GM23338 (cell line): Measurements from ENCODE around the gene OR52D1. TPM values are rescaled to one million over a fixed set of nuclear protein-coding genes. Genes with fewer than 3 reads are reported as not detected.

ENCODE experiments used
- ATAC-seq: fragments of 200-7000 bp; cut with Tn5 transposase; 3 replicates; pipeline ENCODE4 v1.9.1; 2020
- DNase-seq: peaks from one replicate; pipeline ENCODE4 v3.0.0-alpha.2; 2015; ENCODE audit warnings: low spot score
- H2AFZ ChIP-seq: fragments of 200-600 bp; sonication (generic); 2 replicates; pipeline ENCODE4 v1.8.0; 2016; ENCODE audit warnings: antibody characterized with exemption, mild to moderate bottlenecking, moderate library complexity
- H3F3A ChIP-seq: fragments of 200-600 bp; sonication (generic); replicated peaks from 2 replicates; pipeline ENCODE4 v1.8.0; 2017; ENCODE audit warnings: antibody characterized with exemption, mixed run types, low read depth
- H3K27ac ChIP-seq: fragments of 200-600 bp; sonication (generic); 2 replicates; pipeline ENCODE4 v1.6.1; 2016; ENCODE audit warnings: low read depth
- H3K27me3 ChIP-seq: fragments of 200-600 bp; sonication (generic); 2 replicates; pipeline ENCODE4 v1.8.0; 2016; ENCODE audit warnings: mild to moderate bottlenecking, mixed run types, moderate library complexity; ENCODE audit not compliant: insufficient read depth
- H3K36me3 ChIP-seq: fragments of 200-600 bp; sonication (generic); 2 replicates; pipeline ENCODE4 v1.8.0; 2016; ENCODE audit warnings: mild to moderate bottlenecking; ENCODE audit not compliant: insufficient read depth
- H3K4me1 ChIP-seq: fragments of 200-600 bp; sonication (generic); 2 replicates; pipeline ENCODE4 v1.8.0; 2016; ENCODE audit warnings: mild to moderate bottlenecking, moderate library complexity; ENCODE audit not compliant: insufficient read depth
- H3K4me2 ChIP-seq: fragments of 200-600 bp; sonication (generic); 2 replicates; pipeline ENCODE4 v1.7.1; 2017; ENCODE audit warnings: mixed run types
- H3K4me3 ChIP-seq: fragments of 200-600 bp; sonication (generic); 2 replicates; pipeline ENCODE4 v1.6.1; 2016; ENCODE audit warnings: mixed run types
- H3K79me2 ChIP-seq: fragments of 200-600 bp; sonication (generic); replicated peaks from 2 replicates; pipeline ENCODE4 v1.8.0; 2017; ENCODE audit warnings: mild to moderate bottlenecking; ENCODE audit not compliant: insufficient read depth
- H3K9me2 ChIP-seq: fragments of 200-600 bp; sonication (generic); 2 replicates; pipeline ENCODE4 v1.8.0; 2017; ENCODE audit not compliant: insufficient read depth
- H4K20me1 ChIP-seq: fragments of 200-600 bp; sonication (generic); replicated peaks from 2 replicates; pipeline ENCODE4 v1.8.0; 2017; ENCODE audit warnings: mild to moderate bottlenecking; ENCODE audit not compliant: insufficient read depth
- H3K27ac Mint-ChIP-seq: 2 replicates; pipeline ENCODE4 v1.8.0; 2020; ENCODE audit warnings: inconsistent platforms, mild to moderate bottlenecking, moderate library complexity, mixed read lengths
- H3K27me3 Mint-ChIP-seq: 3 replicates; pipeline ENCODE4 v1.8.0; 2022; ENCODE audit warnings: low read depth, mild to moderate bottlenecking, moderate library complexity, mixed read lengths, inconsistent platforms; ENCODE audit not compliant: insufficient read depth, poor library complexity
- H3K36me3 Mint-ChIP-seq: 3 replicates; pipeline ENCODE4 v1.8.0; 2021; ENCODE audit warnings: low read depth, mild to moderate bottlenecking, inconsistent platforms, moderate library complexity, mixed read lengths
- H3K4me1 Mint-ChIP-seq: 3 replicates; pipeline ENCODE4 v1.8.0; 2020; ENCODE audit warnings: mild to moderate bottlenecking, inconsistent platforms, mixed read lengths
- H3K4me3 Mint-ChIP-seq: 3 replicates; pipeline ENCODE4 v1.8.0; 2021; ENCODE audit warnings: moderate library complexity, mild to moderate bottlenecking, inconsistent platforms, mixed read lengths
- H3K9me3 Mint-ChIP-seq: 3 replicates; pipeline ENCODE4 v1.8.0; 2020; ENCODE audit warnings: moderate library complexity, mild to moderate bottlenecking, inconsistent platforms, mixed read lengths
- CREB1 ChIP-seq: fragments of 250-450 bp; sonication (Bioruptor Pico); IDR thresholded peaks from 2 replicates; pipeline ENCODE4 v1.5.0; 2020; ENCODE audit warnings: low read depth, mild to moderate bottlenecking, moderate library complexity
- CTCF ChIP-seq, 2 experiments: fragments of 200-600 bp in 1 of 2; sonication (generic) in 1 of 2; conservative IDR thresholded peaks; 2 replicates each; pipeline versions ENCODE4 v1.5.1 to v1.6.1; 2016 to 2017; ENCODE audit warnings: antibody characterized with exemption in 2 of 2, low read depth in 2 of 2, mild to moderate bottlenecking in 2 of 2, moderate library complexity in 1 of 2
- ETS1 ChIP-seq: IDR thresholded peaks from 2 replicates; pipeline ENCODE4 v1.6.1; 2016; ENCODE audit warnings: antibody characterized with exemption
- EZH2 ChIP-seq: fragments of 200-600 bp; sonication (generic); IDR thresholded peaks from one replicate; pipeline ENCODE4 v1.8.0; 2017; ENCODE audit warnings: antibody characterized with exemption, mild to moderate bottlenecking, low read depth; ENCODE audit not compliant: unreplicated experiment
- EZH2phosphoT487 ChIP-seq: fragments of 200-600 bp; sonication (generic); IDR thresholded peaks from one replicate; pipeline ENCODE4 v1.8.1; 2018; ENCODE audit warnings: antibody characterized with exemption; ENCODE audit not compliant: unreplicated experiment
- JUNB ChIP-seq: IDR thresholded peaks from one replicate; pipeline ENCODE4 v1.6.1; 2016; ENCODE audit warnings: antibody characterized with exemption; ENCODE audit not compliant: unreplicated experiment
- NANOG ChIP-seq: IDR thresholded peaks from 2 replicates; pipeline ENCODE4 v1.6.1; 2016; ENCODE audit warnings: antibody characterized with exemption, borderline replicate concordance
- POLR2AphosphoS5 ChIP-seq: IDR thresholded peaks from 2 replicates; pipeline ENCODE4 v1.6.1; 2016; ENCODE audit warnings: antibody characterized with exemption, low read depth
- STAT1 ChIP-seq: IDR thresholded peaks from one replicate; pipeline ENCODE4 v1.6.1; 2016; ENCODE audit warnings: antibody characterized with exemption; ENCODE audit not compliant: unreplicated experiment
- ZNF114 ChIP-seq: fragments of 250-450 bp; sonication (Bioruptor Pico); IDR thresholded peaks from 2 replicates; pipeline ENCODE4 v1.5.0; 2020; ENCODE audit warnings: mild to moderate bottlenecking, moderate library complexity
- polyA plus RNA-seq: library from polyadenylated mRNA; unstranded; fragments of >200 nt; fragmentation: Nextera tagmentation; extraction: Ambion mirVana; gene quantifications from 2 replicates; pipeline ENCODE4 v1.2.1, GENCODE V29; 2016
- total RNA-seq: library from RNA; depleted of rRNA; stranded (reverse); fragments of >200 nt; shearing (Covaris generic); gene quantifications from 2 replicates; pipeline ENCODE4 v1.2.3, GENCODE V29; 2014

The OR52D1 gene
- total and polyA plus RNA-seq, 2 experiments from 2014 or later: not detected

GRCh38 chr11:5522308-5522707 lies 33.8 kb downstream of the OR52D1 start:
- H3K9me3 Mint-ChIP-seq: peaks cover 2% of the 10 kb centered on the region; the same call in 1 of the 3 replicates
- H3K4me3 ChIP-seq: no peak overlapping the region
- DNase-seq (no peak), ATAC-seq (no peak)
- H3K27ac Mint-ChIP-seq: no peak overlapping the region
- H2AFZ ChIP-seq: no peak overlapping the region
- no peaks in the 10 kb centered on the region for H3K27me3 ChIP-seq
- TF ChIP-seq EZH2phosphoT487 (no peak), CTCF (conservative IDR thresholded peaks at IDR 0.05; ENCODE audit: low read depth in 2 of 2) (no peak), ZNF114 (no peak), STAT1 (no peak), EZH2 (no peak), JUNB (no peak)
- no peaks in the 10 kb centered on the region for H3K36me3 Mint-ChIP-seq
- no peaks in the 10 kb centered on the region for H3K79me2 ChIP-seq
- peaks cover 13% of the 10 kb centered on the region for H3K4me1 Mint-ChIP-seq
- H3K4me1 ChIP-seq: no peaks in the 10 kb centered on the region; the same call in 1 of the 2 replicates
- H3K4me2 ChIP-seq: no peak overlapping the region
- H4K20me1 ChIP-seq: no peaks in the 10 kb centered on the region; the same call in 1 of the 2 replicates
- no peaks in the 10 kb centered on the region for H3K36me3 ChIP-seq
- no peak overlapping the region for H3K4me3 Mint-ChIP-seq
- no peaks in the 10 kb centered on the region for H3F3A ChIP-seq
- H3K27ac ChIP-seq: no peak overlapping the region
- H3K27me3 Mint-ChIP-seq: peaks cover 10% of the 10 kb centered on the region
- H3K9me2 ChIP-seq: no peaks in the 10 kb centered on the region

- H2AFZ ChIP-seq: no peak overlapping the region
- H3K36me3 ChIP-seq: no peaks in the 10 kb centered on the region
- peak overlapping the region; percentile 32; the same call in 1 of the 2 replicates for H3K4me2 ChIP-seq
- no peaks in the 10 kb centered on the region for H3K27me3 ChIP-seq
- Mint-ChIP-seq H3K4me1 (peaks cover 13% of the 10 kb centered on the region), H3K4me3 (no peak overlapping the region), H3K9me3 (peaks cover 2% of the 10 kb centered on the region; the same call in 1 of the 3 replicates), H3K27ac (no peak overlapping the region), H3K36me3 (no peaks in the 10 kb centered on the region), H3K27me3 (peaks cover 10% of the 10 kb centered on the region)
- TF ChIP-seq JUNB (no peak), ETS1 (no peak), EZH2phosphoT487 (no peak), CREB1 (CRISPR knock-in tag) (no peak), POLR2AphosphoS5 (no peak), CTCF (conservative IDR thresholded peaks at IDR 0.05; ENCODE audit: low read depth in 2 of 2) (no peak), STAT1 (no peak), NANOG (no peak)
- H3F3A ChIP-seq: no peaks in the 10 kb centered on the region
- 0 out of 2 replicates have a peak, but pooled peaks cover 2% of the 10 kb centered on the region for H3K9me2 ChIP-seq
- no peaks in the 10 kb centered on the region for H3K79me2 ChIP-seq
- no peak overlapping the region for H3K27ac ChIP-seq
- H3K4me3 ChIP-seq: no peak overlapping the region
- H4K20me1 ChIP-seq: no peaks in the 10 kb centered on the region; the same call in 1 of the 2 replicates
- H3K4me1 ChIP-seq: no peaks in the 10 kb centered on the region; the same call in 1 of the 2 replicates
- DNase-seq: peak; percentile 6
- peak; percentile 52 for ATAC-seq
Measured at GRCh38 chr11:5524756-5525155, 36.3 kb downstream of the OR52D1 start.
